Loucy (cell line): ENCODE results near the gene SUPT20H.

Experiments
- H2AFZ ChIP-seq: fragments of 200-600 bp; sonication (generic); 2 replicates; pipeline ENCODE4 v1.6.0; 2016; ENCODE audit warnings: antibody characterized with exemption, mild to moderate bottlenecking, low read length, moderate library complexity
- H3F3A ChIP-seq: fragments of 200-600 bp; 2 replicates; pipeline ENCODE4 v1.6.0; 2016; ENCODE audit warnings: antibody characterized with exemption, low read depth, mild to moderate bottlenecking
- H3K27me3 ChIP-seq: fragments of 200-600 bp; sonication (generic); 2 replicates; pipeline ENCODE4 v1.6.1; 2014; ENCODE audit warnings: low read length, mild to moderate bottlenecking; ENCODE audit not compliant: insufficient read depth, poor library complexity, severe bottlenecking
- H3K36me3 ChIP-seq: fragments of 200-600 bp; sonication (generic); 2 replicates; pipeline ENCODE4 v1.6.1; 2016; ENCODE audit warnings: low read length; ENCODE audit not compliant: insufficient read depth
- H3K4me1 ChIP-seq: fragments of 200-600 bp; sonication (generic); 2 replicates; pipeline ENCODE4 v1.5.1; 2014; ENCODE audit warnings: low read length, mild to moderate bottlenecking; ENCODE audit not compliant: insufficient read depth, poor library complexity, severe bottlenecking
- H3K4me2 ChIP-seq: fragments of 200-600 bp; sonication (generic); 2 replicates; pipeline ENCODE4 v1.6.0; 2014; ENCODE audit warnings: antibody characterized with exemption, low read length, low read depth, mild to moderate bottlenecking; ENCODE audit not compliant: poor library complexity, severe bottlenecking
- H3K4me3 ChIP-seq: fragments of 200-600 bp; sonication (generic); 2 replicates; pipeline ENCODE4 v1.5.1; 2014; ENCODE audit warnings: low read length, mild to moderate bottlenecking, mixed read lengths; ENCODE audit not compliant: poor library complexity, severe bottlenecking
- H3K79me2 ChIP-seq: fragments of 200-600 bp; sonication (generic); 2 replicates; pipeline ENCODE4 v1.6.1; 2014; ENCODE audit warnings: low read length; ENCODE audit not compliant: insufficient read depth
- H3K9ac ChIP-seq: fragments of 200-600 bp; sonication (generic); 2 replicates; pipeline ENCODE4 v1.6.0; 2014; ENCODE audit warnings: mild to moderate bottlenecking, low read depth, low read length, moderate library complexity; ENCODE audit not compliant: poor library complexity, severe bottlenecking
- H3K9me2 ChIP-seq: fragments of 200-600 bp; sonication (generic); replicated peaks from 2 replicates; pipeline ENCODE4 v1.6.1; 2016; ENCODE audit warnings: low read depth, low read length, mixed read lengths
- H3K9me3 ChIP-seq: fragments of 200-600 bp; sonication (generic); 2 replicates; pipeline ENCODE4 v1.6.1; 2014; ENCODE audit warnings: mild to moderate bottlenecking, antibody characterized with exemption, low read length, low read depth; ENCODE audit not compliant: insufficient read depth
- H4K20me1 ChIP-seq: fragments of 200-600 bp; sonication (generic); 2 replicates; pipeline ENCODE4 v1.6.0; 2014; ENCODE audit warnings: antibody characterized with exemption, low read length, mild to moderate bottlenecking; ENCODE audit not compliant: insufficient read depth, poor library complexity, severe bottlenecking
- EZH2phosphoT487 ChIP-seq: fragments of 200-600 bp; IDR thresholded peaks from 2 replicates; pipeline ENCODE4 v1.6.1; 2018; ENCODE audit warnings: antibody characterized with exemption, mild to moderate bottlenecking, moderate library complexity, borderline replicate concordance
- TF ChIP-seq, protein P1 (sequence below): fragments of 200-600 bp; sonication (generic); conservative IDR thresholded peaks from 2 replicates; pipeline ENCODE4 v1.5.1; 2014; ENCODE audit warnings: mild to moderate bottlenecking, antibody characterized with exemption, low read length

Gene SUPT20H

DNA sequence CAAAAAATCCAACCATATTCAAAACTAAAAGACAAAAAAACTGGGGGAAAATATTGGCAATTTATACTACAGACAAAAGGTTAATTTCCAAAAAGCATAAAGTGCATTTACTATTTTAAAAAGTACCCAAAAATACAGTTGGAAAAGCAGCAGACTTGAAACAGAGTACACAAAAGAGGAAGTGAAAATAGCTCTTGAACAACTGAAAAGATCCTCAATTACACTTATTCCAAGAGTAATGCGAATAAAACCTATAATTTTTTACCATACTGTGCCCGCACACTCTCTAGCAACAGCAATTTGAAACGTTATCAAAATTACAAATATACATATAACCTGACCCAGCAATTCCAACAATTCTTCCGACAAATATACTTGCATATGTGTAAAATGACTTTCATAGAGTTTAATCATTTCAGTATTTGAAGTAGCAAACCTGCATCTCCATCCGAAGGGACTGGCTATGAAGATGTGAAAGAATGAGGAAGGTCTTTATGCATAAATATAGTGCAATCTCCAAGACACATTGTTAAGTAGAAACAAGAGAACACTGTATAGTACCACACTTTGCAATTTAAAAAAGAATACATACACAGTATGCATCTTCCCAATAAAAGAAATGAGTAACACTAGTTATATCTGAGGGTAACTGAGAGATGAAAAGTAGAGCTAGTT lies 85.7 kb downstream of the SUPT20H start:
- Histone ChIP-seq H3K36me3 (peaks cover 58% of the 10 kb centered on the region), H3F3A (no peaks in the 10 kb centered on the region), H3K4me1 (no peaks in the 10 kb centered on the region), H3K9me2 (no peaks in the 10 kb centered on the region), H3K27me3 (no peaks in the 10 kb centered on the region), H4K20me1 (no peaks in the 10 kb centered on the region), H3K9me3 (peaks cover 2% of the 10 kb centered on the region; the same call in 1 of the 2 replicates), H3K4me3 (no peak overlapping the region), H2AFZ (no peak overlapping the region), H3K9ac (no peak overlapping the region), H3K79me2 (no peaks in the 10 kb centered on the region), H3K4me2 (no peak overlapping the region)
- TF ChIP-seq, protein P1, sequence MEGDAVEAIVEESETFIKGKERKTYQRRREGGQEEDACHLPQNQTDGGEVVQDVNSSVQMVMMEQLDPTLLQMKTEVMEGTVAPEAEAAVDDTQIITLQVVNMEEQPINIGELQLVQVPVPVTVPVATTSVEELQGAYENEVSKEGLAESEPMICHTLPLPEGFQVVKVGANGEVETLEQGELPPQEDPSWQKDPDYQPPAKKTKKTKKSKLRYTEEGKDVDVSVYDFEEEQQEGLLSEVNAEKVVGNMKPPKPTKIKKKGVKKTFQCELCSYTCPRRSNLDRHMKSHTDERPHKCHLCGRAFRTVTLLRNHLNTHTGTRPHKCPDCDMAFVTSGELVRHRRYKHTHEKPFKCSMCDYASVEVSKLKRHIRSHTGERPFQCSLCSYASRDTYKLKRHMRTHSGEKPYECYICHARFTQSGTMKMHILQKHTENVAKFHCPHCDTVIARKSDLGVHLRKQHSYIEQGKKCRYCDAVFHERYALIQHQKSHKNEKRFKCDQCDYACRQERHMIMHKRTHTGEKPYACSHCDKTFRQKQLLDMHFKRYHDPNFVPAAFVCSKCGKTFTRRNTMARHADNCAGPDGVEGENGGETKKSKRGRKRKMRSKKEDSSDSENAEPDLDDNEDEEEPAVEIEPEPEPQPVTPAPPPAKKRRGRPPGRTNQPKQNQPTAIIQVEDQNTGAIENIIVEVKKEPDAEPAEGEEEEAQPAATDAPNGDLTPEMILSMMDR: no peak
- no peak for TF ChIP-seq EZH2phosphoT487

DNA sequence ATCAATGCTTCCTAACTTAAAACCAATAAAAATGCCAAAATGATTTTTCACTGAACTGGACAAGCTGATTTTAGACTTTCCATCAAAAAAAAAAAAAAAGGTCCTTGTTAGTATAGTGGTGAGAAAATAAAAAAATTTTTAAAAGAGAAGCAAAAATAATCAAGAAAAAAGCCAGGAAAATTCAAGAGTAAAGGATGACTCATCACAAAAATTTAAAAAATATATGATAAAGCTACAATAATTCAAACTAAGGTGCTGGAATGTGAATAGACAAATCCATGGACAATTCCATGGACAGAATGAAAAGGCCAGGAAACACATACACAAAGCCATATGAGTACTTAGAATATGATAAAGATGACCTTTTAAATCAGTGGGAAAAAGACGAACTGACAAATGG lies 86.5 kb downstream of the SUPT20H start:
- peaks cover 2% of the 10 kb centered on the region; the same call in 1 of the 2 replicates for H3K9me3 ChIP-seq
- H3K27me3 ChIP-seq: no peaks in the 10 kb centered on the region
- H2AFZ ChIP-seq: no peak overlapping the region
- TF ChIP-seq, protein P1: no peak
- TF ChIP-seq EZH2phosphoT487: no peak
- no peaks in the 10 kb centered on the region for H3K79me2 ChIP-seq
- H3K9ac ChIP-seq: no peak overlapping the region
- no peak overlapping the region for H3K4me3 ChIP-seq
- H3K36me3 ChIP-seq: peaks cover 62% of the 10 kb centered on the region
- H4K20me1 ChIP-seq: no peaks in the 10 kb centered on the region
- peaks cover 4% of the 10 kb centered on the region for H3K4me1 ChIP-seq
- H3K4me2 ChIP-seq: no peak overlapping the region
- no peaks in the 10 kb centered on the region for H3F3A ChIP-seq
- no peaks in the 10 kb centered on the region for H3K9me2 ChIP-seq

DNA sequence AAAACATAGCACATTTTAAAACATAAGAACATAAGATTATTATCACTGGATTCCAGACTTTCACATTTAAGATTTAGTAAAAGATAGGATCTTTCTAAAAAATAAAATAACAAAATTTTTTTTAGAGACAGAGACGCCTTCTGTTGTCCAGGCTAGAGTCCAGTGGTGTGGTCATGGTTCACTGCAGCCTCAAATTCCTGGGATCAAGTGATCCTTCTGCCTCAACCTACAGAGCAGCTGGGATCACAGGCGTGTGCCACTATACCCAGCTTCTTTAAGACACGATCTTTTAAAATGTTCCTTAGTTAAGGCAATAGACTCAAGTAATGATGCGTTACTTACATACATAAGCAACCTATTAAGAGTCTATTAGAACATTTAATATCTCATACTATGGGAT lies 93.1 kb downstream of the SUPT20H start:
- no peaks in the 10 kb centered on the region for H3F3A ChIP-seq
- H3K27me3 ChIP-seq: no peaks in the 10 kb centered on the region
- no peak overlapping the region for H3K9ac ChIP-seq
- H4K20me1 ChIP-seq: no peaks in the 10 kb centered on the region
- peaks cover 61% of the 10 kb centered on the region for H3K36me3 ChIP-seq
- TF ChIP-seq EZH2phosphoT487: no peak
- H3K9me3 ChIP-seq: no peaks in the 10 kb centered on the region
- no peak overlapping the region for H3K4me3 ChIP-seq
- H3K4me2 ChIP-seq: no peak overlapping the region
- H3K4me1 ChIP-seq: peaks cover 21% of the 10 kb centered on the region
- H2AFZ ChIP-seq: no peak overlapping the region
- H3K79me2 ChIP-seq: no peaks in the 10 kb centered on the region
- no peaks in the 10 kb centered on the region for H3K9me2 ChIP-seq

DNA sequence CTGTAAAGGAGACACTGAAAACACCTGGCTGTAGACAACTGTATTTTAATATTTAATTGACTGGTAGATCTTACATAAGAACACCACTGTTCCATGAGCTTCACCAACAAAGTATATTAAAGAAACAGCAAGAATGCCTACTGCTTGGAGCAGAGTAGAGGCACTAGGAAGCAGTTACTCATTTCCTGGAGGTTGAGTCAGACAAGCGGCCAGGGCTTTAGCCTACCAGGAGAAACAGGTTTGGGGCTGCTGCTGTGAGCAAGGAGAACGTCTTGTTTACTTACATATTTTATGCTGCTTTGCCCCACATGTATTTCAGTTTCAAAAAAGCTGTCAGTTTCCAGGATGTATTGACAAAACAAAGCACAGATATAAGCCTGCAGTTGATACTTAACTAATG lies 93.7 kb downstream of the SUPT20H start:
- no peaks in the 10 kb centered on the region for H3F3A ChIP-seq
- TF ChIP-seq, protein P1: no peak
- no peak for TF ChIP-seq EZH2phosphoT487
- no peak overlapping the region for H3K4me3 ChIP-seq
- H3K9ac ChIP-seq: no peak overlapping the region
- no peaks in the 10 kb centered on the region for H3K9me3 ChIP-seq
- no peaks in the 10 kb centered on the region for H4K20me1 ChIP-seq
- H3K27me3 ChIP-seq: no peaks in the 10 kb centered on the region
- H3K36me3 ChIP-seq: peaks cover 61% of the 10 kb centered on the region
- H2AFZ ChIP-seq: no peak overlapping the region
- no peaks in the 10 kb centered on the region for H3K79me2 ChIP-seq
- H3K4me1 ChIP-seq: peaks cover 21% of the 10 kb centered on the region
- no peak overlapping the region for H3K4me2 ChIP-seq
- no peaks in the 10 kb centered on the region for H3K9me2 ChIP-seq
